Caco-2 (cell line): ENCODE measurements around the gene UTP14A. TPM values are rescaled to one million over a fixed set of nuclear protein-coding genes. Genes with fewer than 3 reads are reported as not detected.
A peak's percentile ranks its signal among the peaks of the same experiment; 100 is the strongest.

Experiments
- BruUV-seq: library from RNA; stranded (reverse); fragments of 400-500 nt; replicated peaks from 2 replicates; lab custom pipeline; 2021; lab: Mats Ljungman, UMichigan
- CTCF ChIA-PET: fragments of 300-600 bp; sonication (Branson Sonifier 250); formaldehyde crosslinking; loops from one replicate; lab custom pipeline; 2022; ENCODE audit warnings: antibody characterized with exemption; lab: Charles Lee
- POLR2A ChIA-PET: fragments of 300-600 bp; sonication (Branson Sonifier 250); formaldehyde crosslinking; loops from one replicate; lab custom pipeline; 2022; ENCODE audit warnings: antibody characterized with exemption; lab: Charles Lee
- DNase-seq, 2 experiments: peaks; one replicate each; pipeline versions ENCODE4 v3.0.0 to v3.0.0-alpha.2; 2020 to 2022
- H3K27me3 ChIP-seq: replicated peaks from 2 replicates; pipeline ENCODE4 v1.6.0; 2011; ENCODE audit warnings: low read length; ENCODE audit not compliant: control insufficient read depth, insufficient read depth
- H3K36me3 ChIP-seq: 2 replicates; pipeline ENCODE4 v1.5.1; 2011; ENCODE audit warnings: low read length; ENCODE audit not compliant: control insufficient read depth, insufficient read depth
- H3K4me1 ChIP-seq: fragments of 250-450 bp; sonication (Bioruptor Pico); 2 replicates; pipeline ENCODE4 v1.5.1; 2020; ENCODE audit warnings: mild to moderate bottlenecking
- H3K4me3 ChIP-seq: 2 replicates; pipeline ENCODE4 v1.5.1; 2011; ENCODE audit warnings: low read depth, mild to moderate bottlenecking, control low read depth, low read length
- H3K9me3 ChIP-seq: fragments of 250-450 bp; sonication (Bioruptor Pico); 2 replicates; pipeline ENCODE4 v1.5.1; 2020; ENCODE audit warnings: mild to moderate bottlenecking, moderate library complexity
- H3K27ac Mint-ChIP-seq: one replicate; pipeline ENCODE4 v1.8.0; 2022; ENCODE audit warnings: mixed read lengths; ENCODE audit not compliant: unreplicated experiment
- H3K27me3 Mint-ChIP-seq: one replicate; pipeline ENCODE4 v1.8.0; 2022; ENCODE audit warnings: mixed read lengths; ENCODE audit not compliant: insufficient read depth, unreplicated experiment
- H3K36me3 Mint-ChIP-seq: one replicate; pipeline ENCODE4 v1.8.0; 2022; ENCODE audit warnings: mild to moderate bottlenecking, mixed read lengths; ENCODE audit not compliant: insufficient read depth, unreplicated experiment
- H3K4me1 Mint-ChIP-seq: one replicate; pipeline ENCODE4 v1.8.0; 2022; ENCODE audit warnings: low read depth, mixed read lengths; ENCODE audit not compliant: unreplicated experiment
- H3K4me3 Mint-ChIP-seq: one replicate; pipeline ENCODE4 v1.8.0; 2022; ENCODE audit warnings: mild to moderate bottlenecking, moderate library complexity, mixed read lengths; ENCODE audit not compliant: unreplicated experiment
- H3K9me3 Mint-ChIP-seq: one replicate; pipeline ENCODE4 v1.8.0; 2022; ENCODE audit warnings: mixed read lengths; ENCODE audit not compliant: unreplicated experiment
- CTCF ChIP-seq, 2 experiments: fragments of 200-600 bp in 1 of 2; IDR thresholded peaks; 1 replicate in 1 of 2; 2 replicates in 1 of 2; pipeline versions ENCODE4 v1.5.1 to v1.8.0; 2011 to 2022; ENCODE audit warnings: antibody characterized with exemption in 1 of 2, control low read depth in 1 of 2, inconsistent platforms in 1 of 2, low read depth in 1 of 2, low read length in 1 of 2, mild to moderate bottlenecking in 1 of 2, moderate library complexity in 1 of 2; ENCODE audit not compliant: insufficient read depth in 1 of 2, severe bottlenecking in 1 of 2, unreplicated experiment in 1 of 2
- intact Hi-C: fragments of 100-400 bp; cut with micrococcal nuclease; formaldehyde crosslinking; loops from one replicate; pipeline ENCODE4 v1.10.0; 2022; ENCODE audit not compliant: unreplicated experiment
- total RNA-seq: library from RNA; stranded (reverse); gene quantifications from 2 replicates; pipeline ENCODE4 v1.2.3, GENCODE V29; 2022

The UTP14A gene
- total RNA-seq, 1 experiment from 2014 or later = 24.6 TPM

- Mint-ChIP-seq H3K9me3 (no peaks in the 10 kb centered on the region), H3K4me3 (peak overlapping the region; percentile 87), H3K4me1 (no peaks in the 10 kb centered on the region), H3K27ac (peak overlapping the region; percentile 86), H3K36me3 (peaks cover 11% of the 10 kb centered on the region), H3K27me3 (no peaks in the 10 kb centered on the region)
- peak; percentile 85 to 94 for DNase-seq
- ChIA-PET CTCF (interaction anchor here (1.7 kb wide), 1 partner anchor 128 kb away, joined by 9 read pairs; no protein-coding TSS in a partner anchor), POLR2A (no interaction called here)
- H3K4me3 ChIP-seq = peak overlapping the region; percentile 76
- H3K36me3 ChIP-seq = no peaks in the 10 kb centered on the region; the same call in 1 of the 2 replicates
- intact Hi-C loops = loop anchor here (1.0 kb wide), 1 partner anchor 50 kb away; the partner anchor contains the start of gene BCORL1
- BruUV-seq = no TSS peak
- H3K27me3 ChIP-seq = no peaks in the 10 kb centered on the region
- H3K9me3 ChIP-seq = no peaks in the 10 kb centered on the region
- H3K4me1 ChIP-seq = no peaks in the 10 kb centered on the region
- TF ChIP-seq CTCF (IDR thresholded peaks at IDR 0.05; ENCODE audit: insufficient read depth in 1 of 2, low read depth in 1 of 2, low read length in 1 of 2, severe bottlenecking in 1 of 2, unreplicated experiment in 1 of 2) = no peak
These were observed 26.3 kb downstream of the UTP14A start for GRCh38 chrX:129932016-129932820.

GRCh38 chrX:129932821-129933321, 26.9 kb downstream of the UTP14A start:
- Mint-ChIP-seq H3K27me3 (no peaks in the 10 kb centered on the region), H3K4me1 (no peaks in the 10 kb centered on the region), H3K27ac (no peak overlapping the region), H3K4me3 (peak overlapping the region; percentile 63), H3K9me3 (no peaks in the 10 kb centered on the region), H3K36me3 (peaks cover 11% of the 10 kb centered on the region)
- Histone ChIP-seq H3K4me3 (peak overlapping the region; percentile 37), H3K9me3 (no peaks in the 10 kb centered on the region), H3K4me1 (no peaks in the 10 kb centered on the region), H3K36me3 (no peaks in the 10 kb centered on the region), H3K27me3 (no peaks in the 10 kb centered on the region)
- intact Hi-C loops = loop anchor here (1.0 kb wide), 1 partner anchor 49 kb away; the partner anchor contains the start of gene BCORL1
- ChIA-PET POLR2A (interaction anchor here (0.5 kb wide), 1 partner anchor 50 kb away, joined by 19 read pairs; no protein-coding TSS in a partner anchor), CTCF (no interaction called here)
- no peak for TF ChIP-seq CTCF (IDR thresholded peaks at IDR 0.05; ENCODE audit: insufficient read depth in 1 of 2, low read depth in 1 of 2, low read length in 1 of 2, severe bottlenecking in 1 of 2, unreplicated experiment in 1 of 2)
- no TSS peak for BruUV-seq
- DNase-seq = peak; percentile 37 to 38

GRCh38 chrX:129933700-129934099, 27.7 kb downstream of the UTP14A start:
- no peak for DNase-seq
- BruUV-seq = no TSS peak
- Mint-ChIP-seq H3K27me3 (no peaks in the 10 kb centered on the region), H3K27ac (no peak overlapping the region), H3K9me3 (no peaks in the 10 kb centered on the region), H3K4me3 (peak overlapping the region; percentile 63), H3K4me1 (no peaks in the 10 kb centered on the region), H3K36me3 (peaks cover 11% of the 10 kb centered on the region)
- Histone ChIP-seq H3K4me1 (no peaks in the 10 kb centered on the region), H3K4me3 (no peak overlapping the region), H3K9me3 (no peaks in the 10 kb centered on the region), H3K27me3 (no peaks in the 10 kb centered on the region), H3K36me3 (no peaks in the 10 kb centered on the region)
- ChIA-PET POLR2A (interaction anchor here (0.6 kb wide), 1 partner anchor 22 kb away, joined by 7 read pairs; no protein-coding TSS in a partner anchor), CTCF (no interaction called here)
- intact Hi-C loops = no loop called here
- TF ChIP-seq CTCF (IDR thresholded peaks at IDR 0.05; ENCODE audit: insufficient read depth in 1 of 2, low read depth in 1 of 2, low read length in 1 of 2, severe bottlenecking in 1 of 2, unreplicated experiment in 1 of 2) = no peak
